OCI-M2 (cell line): ENCODE data around the gene MED19.
"Not testable (repeated sequence)": the region's sequence is repeated elsewhere in the genome, so short reads cannot be mapped to it uniquely, and the experiment has no call there.

ENCODE experiments used
- DNase-seq: peaks from one replicate; lab custom pipeline; 2025; ENCODE audit not compliant: unreplicated experiment; lab: John Stamatoyannopoulos, UW

Gene MED19

DNA sequence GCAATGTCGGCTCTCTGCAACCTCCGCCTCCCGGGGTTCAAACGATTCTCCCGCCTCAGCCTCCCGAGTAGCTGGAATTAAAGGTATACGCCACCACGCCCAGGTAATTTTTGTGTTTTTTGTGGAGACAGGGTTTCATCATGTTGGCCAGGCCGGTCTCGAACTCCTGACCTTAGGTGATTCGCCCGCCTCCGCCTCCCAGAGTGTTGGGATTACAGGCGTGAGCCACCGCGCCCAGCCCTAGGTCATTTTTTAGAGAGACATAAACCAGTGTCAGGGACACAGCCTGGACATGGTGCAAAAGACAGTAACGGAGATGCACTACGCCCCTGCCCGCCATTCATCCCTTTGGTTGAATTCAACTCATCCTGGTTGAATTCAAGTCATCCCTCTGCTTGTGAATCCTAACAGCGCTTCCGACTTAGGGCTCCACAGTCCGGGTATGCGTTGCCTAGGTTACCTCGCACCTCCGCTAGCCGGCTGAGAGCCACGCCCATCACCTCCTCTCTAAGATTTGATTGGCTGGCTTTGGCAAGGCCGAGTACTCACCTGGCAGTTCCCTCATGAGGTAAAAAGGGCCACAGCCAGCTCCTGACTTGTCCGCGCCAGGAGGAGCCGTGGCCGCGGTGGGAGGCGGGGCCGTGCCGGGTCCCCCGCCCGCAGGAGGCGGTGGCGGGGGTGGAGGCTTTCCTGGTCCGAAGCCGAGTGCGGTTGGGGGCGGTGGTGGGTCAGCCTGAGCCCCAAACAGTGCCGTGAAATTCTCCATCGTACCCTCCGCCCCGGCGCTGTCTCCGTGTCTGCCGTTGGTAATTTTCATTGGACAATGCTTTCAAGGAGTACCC lies at the start of gene MED19:
Gene MED19 (minus strand): TSS at position 802 of the 842 bp plus-strand sequence. CDS start 36 bp downstream, at position 766.
- no peak for DNase-seq

GRCh38 chr11:57758174-57758573 lies 46.2 kb upstream of the MED19 start:
- DNase-seq: no peak

- DNase-seq: no peak
Measured at GRCh38 chr11:57752954-57753353, 40.9 kb upstream of the MED19 start.

DNA sequence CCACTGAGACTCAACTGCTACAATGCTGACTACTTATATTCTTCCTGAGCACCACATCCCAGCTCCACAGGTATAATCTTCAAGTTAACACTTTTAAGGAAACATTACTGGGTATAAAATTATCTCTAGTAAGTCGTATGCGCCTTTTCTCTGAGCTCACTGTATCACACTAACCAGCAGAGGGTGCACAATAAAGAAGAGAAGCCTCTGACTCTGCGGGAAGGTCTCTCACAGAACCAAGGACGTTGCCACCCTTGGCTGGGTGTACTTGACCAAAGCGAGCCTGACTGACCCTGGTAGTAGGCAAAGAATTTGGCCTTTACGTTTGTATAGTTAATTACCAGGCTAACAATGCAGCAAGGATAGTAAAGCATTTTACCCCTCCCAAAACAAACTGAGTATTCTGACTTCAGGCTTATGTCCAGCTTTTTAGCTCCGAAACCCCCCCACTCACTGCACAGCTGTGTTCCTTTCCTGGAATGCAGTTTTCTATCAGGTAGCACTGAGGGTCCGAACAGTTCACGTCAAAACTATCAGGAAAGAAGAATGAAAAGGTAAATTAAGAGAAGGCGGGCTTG lies 39.8 kb upstream of the MED19 start, which contains the start of gene BTBD18:
Gene BTBD18 (minus strand): TSS at position 144 of the 578 bp plus-strand sequence. CDS start 631 bp downstream, outside the sequence.
- DNase-seq: no peak

- DNase-seq: no peak
Measured at GRCh38 chr11:57751176-57751575, 39.2 kb upstream of the MED19 start.

DNA sequence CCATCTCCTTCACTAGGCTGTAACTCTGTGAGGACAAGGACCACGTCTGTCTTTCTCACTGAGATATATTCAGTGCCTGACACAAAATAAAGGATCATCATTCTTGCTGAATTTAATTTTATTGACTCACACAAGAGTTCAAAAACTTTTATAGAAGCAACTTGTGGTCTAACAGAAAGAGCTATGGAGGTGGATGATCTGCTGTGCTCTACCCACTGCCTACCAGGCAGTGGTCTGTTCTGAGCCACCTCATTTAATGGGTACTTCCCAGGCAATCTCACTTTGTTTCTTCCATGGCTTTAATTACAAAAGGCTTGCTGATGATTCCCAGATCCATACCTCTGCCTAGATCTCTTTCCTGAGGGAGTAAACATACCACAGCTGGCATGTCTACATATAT lies 34.9 kb upstream of the MED19 start:
- no peak for DNase-seq

DNA sequence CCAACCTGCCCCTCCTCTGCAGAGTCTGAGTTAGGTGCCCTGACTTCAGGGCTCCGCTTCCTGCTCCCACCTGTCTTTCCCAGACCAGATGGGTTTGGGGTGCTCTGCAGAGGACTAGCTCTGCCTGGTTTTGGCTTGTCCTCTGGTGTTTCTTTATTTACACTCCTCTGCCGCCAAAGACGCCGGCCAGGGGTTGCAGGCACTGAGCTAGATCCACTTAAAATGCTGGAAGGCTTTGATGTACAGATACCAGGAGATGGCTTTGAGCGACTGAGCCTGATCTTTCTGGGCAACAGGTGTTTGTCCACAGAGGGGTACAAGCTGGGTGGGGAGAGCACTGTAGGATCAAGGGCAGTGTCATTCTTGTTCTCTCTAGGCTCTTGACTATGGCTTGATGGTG lies 33.2 kb upstream of the MED19 start:
- DNase-seq: no peak

DNA sequence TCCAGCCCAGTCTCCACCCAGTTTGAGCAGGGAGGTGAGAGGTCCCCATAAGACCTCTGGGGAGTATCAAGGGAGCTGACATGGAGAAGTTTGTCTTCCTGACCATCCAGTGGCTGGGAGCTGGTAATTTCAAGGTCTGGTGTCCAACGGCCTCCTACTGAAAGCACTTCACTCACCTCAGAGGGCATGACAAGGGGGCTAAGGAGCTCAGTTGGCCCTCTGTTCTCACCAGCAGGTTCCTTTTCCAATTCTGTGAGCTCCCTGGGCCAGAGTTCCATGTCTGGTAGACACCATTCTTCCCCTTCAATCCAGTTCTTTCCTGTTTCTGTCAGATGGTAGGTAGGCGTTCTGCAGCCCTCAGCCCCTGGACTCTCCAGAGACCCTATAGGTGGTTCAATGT lies 32.3 kb upstream of the MED19 start:
- no peak for DNase-seq

- DNase-seq: no peak
Measured at GRCh38 chr11:57742087-57742452, 30.1 kb upstream of the MED19 start.

GRCh38 chr11:57741132-57742086 lies 29.4 kb upstream of the MED19 start, which contains the start of gene SELENOH:
Gene SELENOH, plus strand, starts transcription at chr11:57741491. Its CDS starts 105 bp downstream, at chr11:57741596.
- DNase-seq: peak; percentile 76

- no peak for DNase-seq
Measured at GRCh38 chr11:57735619-57736298, 23.7 kb upstream of the MED19 start.

DNA sequence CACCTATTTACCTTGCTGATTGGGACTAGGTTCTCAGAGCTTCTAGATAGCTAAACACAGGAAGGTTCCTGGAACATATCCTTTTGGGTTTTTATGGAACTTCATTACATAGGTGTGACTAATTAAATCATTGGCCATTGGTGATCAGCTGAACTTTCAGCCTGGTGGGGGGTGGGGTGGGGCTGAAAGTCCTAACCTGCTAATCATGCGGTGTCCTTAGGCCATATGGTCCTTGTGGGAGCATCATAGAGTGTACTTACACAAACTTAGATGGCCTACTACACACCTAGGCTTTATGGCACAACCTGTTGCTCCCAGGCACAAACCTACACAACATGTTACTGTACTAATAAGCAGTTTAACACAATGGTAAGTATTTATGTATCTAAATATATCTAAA lies 20.6 kb upstream of the MED19 start:
- no peak for DNase-seq

GRCh38 chr11:57729479-57729878 lies 17.5 kb upstream of the MED19 start:
- no peak for DNase-seq

DNA sequence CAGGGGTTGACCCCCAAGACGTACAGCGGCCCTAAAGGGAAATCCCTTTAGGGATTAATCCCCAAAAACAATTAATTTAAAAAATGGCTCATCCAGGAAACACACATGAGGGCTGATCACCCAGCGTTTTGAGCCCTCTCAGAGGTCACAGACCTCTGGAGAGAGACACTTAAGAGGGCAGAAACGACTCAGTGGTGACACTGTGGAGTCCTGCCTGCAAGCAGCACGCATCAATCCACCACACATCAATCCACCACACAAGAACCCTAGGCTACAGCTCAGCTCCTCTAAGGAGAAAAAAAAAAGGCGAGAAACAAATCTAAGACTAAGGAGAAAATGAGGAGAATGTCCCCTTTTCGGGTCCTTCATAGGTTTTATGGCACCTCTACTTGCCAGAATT lies 16.8 kb upstream of the MED19 start:
- no peak for DNase-seq

DNA sequence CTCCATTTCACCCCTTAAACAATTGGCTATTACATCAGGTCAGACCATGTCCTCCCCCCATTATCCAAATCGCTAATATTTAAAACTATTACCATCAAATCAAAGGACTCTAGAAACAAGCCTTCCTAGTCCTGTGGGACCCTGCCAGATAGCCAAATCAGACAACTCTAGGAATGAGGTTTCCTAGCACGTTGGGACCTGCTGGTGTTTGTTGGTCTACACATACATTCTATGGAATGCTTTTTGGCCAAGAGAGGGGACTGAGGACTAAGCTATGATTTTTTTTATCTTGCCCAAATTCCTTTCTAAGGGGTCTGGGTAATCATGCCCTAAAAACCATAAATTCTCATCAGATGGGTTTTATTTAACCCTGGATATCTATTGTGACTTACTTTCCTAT lies 15.2 kb upstream of the MED19 start:
- no peak for DNase-seq

DNA sequence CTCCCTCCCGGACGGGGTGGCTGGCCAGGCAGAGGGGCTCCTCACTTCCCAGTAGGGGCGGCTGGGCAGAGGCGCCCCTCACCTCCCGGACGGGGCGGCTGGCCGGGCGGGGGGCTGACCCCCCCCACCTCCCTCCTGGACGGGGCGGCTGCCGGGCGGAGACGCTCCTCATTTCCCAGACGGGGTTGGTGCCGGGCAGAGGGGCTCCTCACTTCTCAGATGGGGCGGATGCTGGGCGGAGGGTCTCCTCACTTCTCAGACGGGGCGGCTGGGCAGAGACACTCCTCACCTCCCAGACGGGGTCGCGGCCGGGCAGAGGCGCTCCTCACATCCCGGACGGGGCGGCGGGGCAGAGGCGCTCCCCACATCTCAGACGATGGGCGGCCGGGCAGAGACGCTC lies 4.7 kb upstream of the MED19 start:
- DNase-seq: not testable (repeated sequence)

GRCh38 chr11:57713835-57714234 lies 1.8 kb upstream of the MED19 start:
- no peak for DNase-seq

- peak; percentile 86 for DNase-seq
Measured at GRCh38 chr11:57712256-57713150, 488 bp upstream of the MED19 start, which contains the start of gene TMX2. Gene TMX2, plus strand, starts transcription at chr11:57712593. Its CDS starts 26 bp downstream, at chr11:57712619.

GRCh38 chr11:57709802-57710367 lies 2.1 kb downstream of the MED19 start:
- DNase-seq: no peak
